H1 (cell line): ENCODE results near the gene METRNL. TPM values are rescaled to one million over a fixed set of nuclear protein-coding genes. Genes with fewer than 3 reads are reported as not detected.

Experiments
- CTCF ChIA-PET: fragments of 300-600 bp; sonication (Branson Sonifier 250); formaldehyde crosslinking; loops from one replicate; lab custom pipeline; 2021; ENCODE audit not compliant: partially characterized antibody; lab: Charles Lee
- POLR2A ChIA-PET: fragments of 300-600 bp; sonication (Branson Sonifier 250); formaldehyde crosslinking; loops from one replicate; lab custom pipeline; 2021; ENCODE audit warnings: inconsistent platforms; ENCODE audit not compliant: partially characterized antibody; lab: Charles Lee
- DNase-seq, 2 experiments: peaks; one replicate each; pipeline versions ENCODE4 v3.0.0 to v3.0.0-alpha.2; 2010 to 2022; ENCODE audit warnings: low spot score in 2 of 2, low read depth in 1 of 2, mixed read lengths in 1 of 2
- FAIRE-seq: peaks from 2 replicates; lab custom pipeline; 2011; peaks lifted over from hg19 to GRCh38; lab: Jason Lieb, UNC
- H2AFZ ChIP-seq: 2 replicates; pipeline ENCODE4 v1.8.1; 2012; ENCODE audit warnings: low read length, inconsistent platforms
- H2AK5ac ChIP-seq: 2 replicates; pipeline ENCODE4 v1.6.1; 2013; ENCODE audit warnings: low read depth, low read length
- H2BK120ac ChIP-seq: replicated peaks from 2 replicates; pipeline ENCODE3; 2013; ENCODE audit warnings: low read depth, low read length, inconsistent platforms
- H2BK12ac ChIP-seq: 2 replicates; pipeline ENCODE4 v1.6.1; 2013; ENCODE audit warnings: low read depth, low read length
- H2BK15ac ChIP-seq: 2 replicates; pipeline ENCODE4 v1.6.1; 2013; ENCODE audit warnings: low read length
- H2BK20ac ChIP-seq: 2 replicates; pipeline ENCODE4 v1.6.1; 2013; ENCODE audit warnings: low read length
- H2BK5ac ChIP-seq: 2 replicates; pipeline ENCODE4 v1.6.1; 2013; ENCODE audit warnings: low read depth, low read length
- H3K14ac ChIP-seq: 2 replicates; pipeline ENCODE4 v1.6.1; 2013; ENCODE audit warnings: inconsistent platforms; ENCODE audit not compliant: insufficient read length
- H3K18ac ChIP-seq: 2 replicates; pipeline ENCODE4 v1.6.1; 2013; ENCODE audit warnings: low read length; ENCODE audit errors: extremely low read depth
- H3K23ac ChIP-seq: 2 replicates; pipeline ENCODE4 v1.6.1; 2013; ENCODE audit warnings: inconsistent platforms; ENCODE audit not compliant: insufficient read length
- H3K23me2 ChIP-seq: 2 replicates; pipeline ENCODE4 v1.6.1; 2013; ENCODE audit warnings: low read depth, low read length
- H3K27ac ChIP-seq: 2 replicates; pipeline ENCODE4 v1.6.1; 2011; ENCODE audit warnings: low read depth, low read length, inconsistent platforms
- H3K27me3 ChIP-seq, 4 experiments: replicated peaks in 1 of 4; 1 replicate in 1 of 4; 2 replicates in 3 of 4; pipeline versions ENCODE4 v1.6.1 to v1.8.1; 2011 to 2013; ENCODE audit warnings: low read length in 3 of 4, mild to moderate bottlenecking in 3 of 4, inconsistent platforms in 2 of 4, mixed read lengths in 2 of 4, moderate library complexity in 1 of 4; ENCODE audit not compliant: control insufficient read depth in 3 of 4, insufficient read depth in 3 of 4; ENCODE audit errors: extremely low read depth in 1 of 4
- H3K36me3 ChIP-seq, 4 experiments: 2 replicates each; pipeline versions ENCODE4 v1.6.1 to v1.8.1; 2011 to 2013; ENCODE audit warnings: mild to moderate bottlenecking in 4 of 4, low read length in 3 of 4, moderate library complexity in 2 of 4, control low read depth in 1 of 4, inconsistent platforms in 1 of 4; ENCODE audit not compliant: insufficient read depth in 4 of 4, control insufficient read depth in 2 of 4
- H3K4ac ChIP-seq: replicated peaks from 2 replicates; pipeline ENCODE3; 2013; ENCODE audit warnings: low read length, low read depth, mixed read lengths, inconsistent platforms; ENCODE audit not compliant: insufficient read length
- H3K4me1 ChIP-seq, 4 experiments: replicated peaks in 1 of 4; 1 replicate in 1 of 4; 2 replicates in 3 of 4; pipeline versions ENCODE4 v1.6.1 to v1.8.1; 2011 to 2013; ENCODE audit warnings: low read length in 3 of 4, inconsistent platforms in 2 of 4, mixed read lengths in 1 of 4; ENCODE audit not compliant: insufficient read depth in 4 of 4, control insufficient read depth in 3 of 4
- H3K4me2 ChIP-seq, 2 experiments: 2 replicates each; pipeline versions ENCODE4 v1.6.1 to v1.8.1; 2011 to 2013; ENCODE audit warnings: low read depth in 2 of 2, low read length in 2 of 2, control low read depth in 1 of 2, inconsistent platforms in 1 of 2, mild to moderate bottlenecking in 1 of 2; ENCODE audit not compliant: insufficient read depth in 1 of 2
- H3K4me3 ChIP-seq, 4 experiments: fragments of 200-600, 300-600 bp in 1 of 4; sonication (generic), shearing (Covaris generic), sonication (Bioruptor Twin) in 1 of 4; 2 replicates each; pipeline versions ENCODE4 v1.5.1 to v1.8.1; 2011 to 2016; ENCODE audit warnings: low read length in 4 of 4, low read depth in 3 of 4, control low read depth in 2 of 4, inconsistent platforms in 2 of 4, mild to moderate bottlenecking in 2 of 4, mixed read lengths in 1 of 4, moderate library complexity in 1 of 4; ENCODE audit not compliant: insufficient read depth in 2 of 4; ENCODE audit errors: extremely low read depth in 1 of 4
- H3K56ac ChIP-seq: replicated peaks from 2 replicates; pipeline ENCODE3; 2013; ENCODE audit warnings: low read depth, mild to moderate bottlenecking, mixed read lengths, low read length, inconsistent platforms; ENCODE audit not compliant: insufficient read length
- H3K79me1 ChIP-seq: 2 replicates; pipeline ENCODE4 v1.6.1; 2013; ENCODE audit warnings: low read depth, low read length, control low read depth
- H3K79me2 ChIP-seq, 2 experiments: 2 replicates each; pipeline versions ENCODE4 v1.6.1 to v1.8.1; 2012 to 2013; ENCODE audit warnings: low read length in 2 of 2, mild to moderate bottlenecking in 2 of 2, inconsistent platforms in 1 of 2; ENCODE audit not compliant: insufficient read depth in 2 of 2, control insufficient read depth in 1 of 2
- H3K9ac ChIP-seq, 4 experiments: replicated peaks in 1 of 4; 1 replicate in 1 of 4; 2 replicates in 3 of 4; pipeline versions ENCODE4 v1.6.1 to v1.8.1; 2011 to 2013; ENCODE audit warnings: low read depth in 3 of 4, low read length in 3 of 4, control low read depth in 2 of 4, mild to moderate bottlenecking in 2 of 4, moderate library complexity in 2 of 4, inconsistent platforms in 1 of 4; ENCODE audit errors: extremely low read depth in 1 of 4
- H3K9me3 ChIP-seq, 2 experiments: 2 replicates each; pipeline versions ENCODE4 v1.6.1 to v1.8.1; 2012 to 2013; ENCODE audit warnings: mild to moderate bottlenecking in 2 of 2, moderate library complexity in 2 of 2, control low read depth in 1 of 2, inconsistent platforms in 1 of 2, low read depth in 1 of 2, low read length in 1 of 2, mixed read lengths in 1 of 2; ENCODE audit not compliant: insufficient read depth in 2 of 2
- H4K20me1 ChIP-seq, 2 experiments: replicated peaks in 1 of 2; 2 replicates each; pipeline versions ENCODE3 to v1.8.1; 2011 to 2013; ENCODE audit warnings: inconsistent platforms in 2 of 2, low read length in 2 of 2, mild to moderate bottlenecking in 1 of 2; ENCODE audit not compliant: insufficient read depth in 2 of 2, control insufficient read depth in 1 of 2
- H4K5ac ChIP-seq: 2 replicates; pipeline ENCODE4 v1.6.1; 2013; ENCODE audit warnings: low read length, low read depth, mixed read lengths, inconsistent platforms; ENCODE audit not compliant: insufficient read length
- H4K8ac ChIP-seq: 2 replicates; pipeline ENCODE4 v1.8.0; 2013; ENCODE audit warnings: mild to moderate bottlenecking, moderate library complexity, low read length, inconsistent platforms; ENCODE audit not compliant: insufficient read depth; ENCODE audit errors: extremely low read depth
- H4K91ac ChIP-seq: replicated peaks from 2 replicates; pipeline ENCODE3; 2013; ENCODE audit warnings: low read length, mixed read lengths, inconsistent platforms; ENCODE audit not compliant: insufficient read length
- CTBP2 ChIP-seq: IDR thresholded peaks from 2 replicates; pipeline ENCODE4 v1.7.0; 2011; ENCODE audit warnings: borderline replicate concordance, mild to moderate bottlenecking, moderate library complexity, mixed read lengths, low read length; ENCODE audit not compliant: insufficient read depth, insufficient read length
- EZH2 ChIP-seq: fragments of 200-600 bp; sonication (generic); IDR thresholded peaks from 2 replicates; pipeline ENCODE4 v1.7.1; 2012; ENCODE audit warnings: low read depth, mild to moderate bottlenecking, moderate library complexity, low read length, inconsistent platforms; ENCODE audit not compliant: severe bottlenecking
- KDM5A ChIP-seq: fragments of 200-600 bp; IDR thresholded peaks from 2 replicates; pipeline ENCODE4 v1.7.1; 2012; ENCODE audit warnings: mild to moderate bottlenecking, low read length, inconsistent platforms, mixed read lengths
- NANOG ChIP-seq: IDR thresholded peaks from 2 replicates; pipeline ENCODE4 v1.6.1; 2011; ENCODE audit warnings: low read length, low read depth, mild to moderate bottlenecking, inconsistent platforms; ENCODE audit not compliant: insufficient read depth, poor library complexity, severe bottlenecking
- NRF1 ChIP-seq: IDR thresholded peaks from 2 replicates; pipeline ENCODE4 v1.6.1; 2011; ENCODE audit warnings: mild to moderate bottlenecking, low read depth, low read length, improper control_type of control experiment
- POLR2A ChIP-seq, 2 experiments: IDR thresholded peaks; 1 replicate in 1 of 2; 2 replicates in 1 of 2; pipeline ENCODE4 v1.6.1; 2011; ENCODE audit warnings: low read depth in 2 of 2, low read length in 2 of 2, mild to moderate bottlenecking in 2 of 2; ENCODE audit errors: control extremely low read depth in 1 of 2
- RBBP5 ChIP-seq: IDR thresholded peaks from 2 replicates; pipeline ENCODE4 v1.7.1; 2012; ENCODE audit warnings: low read depth, mild to moderate bottlenecking, inconsistent platforms, low read length, moderate library complexity, borderline replicate concordance
- RNF2 ChIP-seq: fragments of 200-900, 300-1000 bp; sonication (generic); IDR thresholded peaks from 2 replicates; pipeline ENCODE4 v1.7.1; 2016; ENCODE audit warnings: borderline replicate concordance, low read depth, mild to moderate bottlenecking, antibody characterized with exemption, low read length; ENCODE audit not compliant: poor library complexity, severe bottlenecking; ENCODE audit errors: missing control alignments
- WGBS, 2 experiments: shearing (Covaris generic) in 1 of 2; methylation state at CpG; one replicate each; pipeline versions ENCODE4 v1.1.6 to v1.1.7; 2013 to 2015; ENCODE audit warnings: low lambda C conversion rate in 2 of 2, mixed read lengths in 2 of 2, inconsistent platforms in 1 of 2, low coverage in 1 of 2, missing lambda C conversion rate in 1 of 2; ENCODE audit not compliant: insufficient replicate concordance in 2 of 2, insufficient coverage in 1 of 2, insufficient read length in 1 of 2; ENCODE audit errors: extremely low coverage in 1 of 2, missing lambda C conversion rate in 1 of 2; 5-methylcytosine and 5-hydroxymethylcytosine counted together
- polyA plus RNA-seq, 7 experiments: library from polyadenylated mRNA; depleted of rRNA in 3 of 7; stranded (reverse) in 5 of 7; unstranded in 2 of 7; fragments of >200 nt in 5 of 7; fragments of 200-250 nt in 2 of 7; gene quantifications; 1 replicate in 5 of 7; 2 replicates in 1 of 7; 4 replicates in 1 of 7; pipeline versions ENCODE4 v1.2.1 to v1.2.3, GENCODE V29; 2011 to 2013; ENCODE audit warnings: missing spikeins in 2 of 7, mixed read lengths in 2 of 7
- total RNA-seq: library from RNA; stranded (reverse); fragmentation: NEBNext Ultra II Directional; extraction: Animal tissue kit (Norgen Biotek cat#: 25700); gene quantifications from 2 replicates; pipeline ENCODE4 v1.2.1, GENCODE V29; 2021
- TF ChIP-seq, protein P1 (sequence below): IDR thresholded peaks from 2 replicates; pipeline ENCODE4 v1.6.1; 2012; ENCODE audit warnings: inconsistent platforms

METRNL gene
- total and polyA plus RNA-seq, 2 of the 8 experiments (the other 6 are each of a cell fraction or from before 2014, with no cell fraction given), result 13.9 to 14.2 TPM

DNA sequence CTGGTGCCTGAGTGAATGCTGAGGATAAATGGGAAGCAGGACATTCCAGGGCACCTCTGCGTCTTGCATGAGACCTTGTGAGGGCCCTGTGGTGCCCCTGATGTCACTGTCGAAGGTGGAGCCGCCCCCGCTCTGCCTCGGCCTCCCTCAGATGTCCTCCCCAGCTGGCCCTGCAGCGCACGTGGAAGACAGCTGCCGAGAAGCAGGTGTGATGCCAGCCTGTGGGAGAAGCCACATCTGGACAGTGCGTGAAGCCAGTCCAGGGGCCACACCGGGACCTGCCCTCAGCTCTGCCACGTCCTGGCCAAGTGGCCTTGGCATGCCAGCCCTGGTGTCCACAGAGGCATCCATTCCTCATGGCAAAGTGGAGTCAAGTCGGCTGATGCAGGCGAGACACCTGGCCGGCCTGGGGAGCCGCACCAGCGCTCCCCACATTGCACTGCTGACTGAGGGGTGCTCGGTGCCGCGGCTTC is 21.6 kb upstream of the METRNL start:
- no peak overlapping the region for H2AK5ac ChIP-seq
- no peaks in the 10 kb centered on the region for H3K36me3 ChIP-seq
- no peaks in the 10 kb centered on the region for H3K9me3 ChIP-seq
- no peak overlapping the region for H3K27ac ChIP-seq
- H3K4me1 ChIP-seq, result no peaks in the 10 kb centered on the region
- H3K23me2 ChIP-seq, result no peaks in the 10 kb centered on the region
- H3K9ac ChIP-seq, result no peak overlapping the region
- FAIRE-seq (no peak), DNase-seq (no peak)
- no peak overlapping the region for H2BK15ac ChIP-seq
- no peak overlapping the region for H4K5ac ChIP-seq
- no peak overlapping the region for H3K4me2 ChIP-seq
- H3K4ac ChIP-seq, result no peak overlapping the region
- no peak overlapping the region for H2BK5ac ChIP-seq
- H4K20me1 ChIP-seq, result no peaks in the 10 kb centered on the region
- H3K23ac ChIP-seq, result no peak overlapping the region
- H3K56ac ChIP-seq, result no peak overlapping the region
- no peaks in the 10 kb centered on the region for H3K27me3 ChIP-seq
- H2BK120ac ChIP-seq, result no peak overlapping the region
- no peak overlapping the region for H4K8ac ChIP-seq
- ChIA-PET POLR2A (no interaction called here), CTCF (interaction anchor here (1.1 to 1.2 kb wide), 2 partner anchors 10 to 143 kb away, joined by 3 to 4 read pairs; no protein-coding TSS in a partner anchor)
- H3K4me3 ChIP-seq, result no peak overlapping the region
- no peak overlapping the region for H3K14ac ChIP-seq
- no peaks in the 10 kb centered on the region for H3K79me2 ChIP-seq
- H2BK12ac ChIP-seq, result no peak overlapping the region
- H2BK20ac ChIP-seq, result no peak overlapping the region
- 88% methylated on average over 18 of the region's 19 CpGs; no CpG with 5 or more reads in 1 of the 2 experiments for WGBS, 2 experiments
- no peak overlapping the region for H2AFZ ChIP-seq
- H3K79me1 ChIP-seq, result no peaks in the 10 kb centered on the region
- no peak overlapping the region for H4K91ac ChIP-seq
- H3K18ac ChIP-seq, result no peak overlapping the region
- TF ChIP-seq NANOG (no peak), CTBP2 (no peak), KDM5A (no peak), NRF1 (no peak), EZH2 (no peak), RBBP5 (no peak), POLR2A (IDR thresholded peaks at IDR 0.05; ENCODE audit: control extremely low read depth in 1 of 2, low read depth in 2 of 2, low read length in 2 of 2) (no peak), RNF2 (no peak)
- TF ChIP-seq, protein P1, sequence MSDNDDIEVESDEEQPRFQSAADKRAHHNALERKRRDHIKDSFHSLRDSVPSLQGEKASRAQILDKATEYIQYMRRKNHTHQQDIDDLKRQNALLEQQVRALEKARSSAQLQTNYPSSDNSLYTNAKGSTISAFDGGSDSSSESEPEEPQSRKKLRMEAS, result no peak
